ENCODE data around the gene INIP. TPM values are rescaled to one million over a fixed set of nuclear protein-coding genes. Genes with fewer than 3 reads are reported as not detected.

The INIP gene
- total RNA-seq, 1 experiment from 2014 or later = 16.0 TPM

GRCh38 chr9:112659906-112660305 is 58.0 kb downstream of the INIP start:
- ATAC-seq = no peak
- POLR2A ChIA-PET = no interaction called here

GRCh38 chr9:112655668-112656067 is 62.2 kb downstream of the INIP start:
- Mint-ChIP-seq H3K27me3 (ENCODE audit: low read depth) (no peaks in the 10 kb centered on the region), H3K4me1 (peaks cover 38% of the 10 kb centered on the region), H3K9me3 (peaks cover 3% of the 10 kb centered on the region; the same call in 1 of the 2 replicates), H3K4me3 (no peak overlapping the region), H3K27ac (peak overlapping the region; percentile 81), H3K36me3 (peaks cover 7% of the 10 kb centered on the region; the same call in 1 of the 2 replicates)
- ChIA-PET POLR2A (no interaction called here), CTCF (no interaction called here)
- TF ChIP-seq KAT7 (CRISPR knock-in tag; IDR thresholded peaks at IDR 0.05; ENCODE audit: borderline replicate concordance) (no peak), ELF4 (CRISPR knock-in tag; IDR thresholded peaks at IDR 0.05; ENCODE audit: low read depth) (no peak), STAT6 (CRISPR knock-in tag; conservative IDR thresholded peaks at IDR 0.05; ENCODE audit: low read depth) (no peak), RORB (CRISPR knock-in tag; IDR thresholded peaks at IDR 0.05) (no peak), CTCF (IDR thresholded peaks at IDR 0.05) (no peak), ATF1 (CRISPR knock-in tag; IDR thresholded peaks at IDR 0.05) (no peak), HMGA2 (CRISPR knock-in tag; IDR thresholded peaks at IDR 0.05) (no peak), MYBL2 (CRISPR knock-in tag; IDR thresholded peaks at IDR 0.05) (no peak), ZNF532 (CRISPR knock-in tag; IDR thresholded peaks at IDR 0.05; ENCODE audit: borderline replicate concordance) (no peak), SOX15 (CRISPR knock-in tag; IDR thresholded peaks at IDR 0.05) (no peak), CREM (CRISPR knock-in tag; IDR thresholded peaks at IDR 0.05) (no peak), MXD4 (CRISPR knock-in tag; IDR thresholded peaks at IDR 0.05; ENCODE audit: borderline replicate concordance) (no peak), MAX (CRISPR knock-in tag; IDR thresholded peaks at IDR 0.05) (no peak)
- DNase-seq (ENCODE audit: low spot score) (no peak), ATAC-seq (no peak)

More at GRCh38 chr9:112659906-112660305, 58.0 kb downstream of the INIP start:
- Mint-ChIP-seq H3K36me3 (peaks cover 7% of the 10 kb centered on the region; the same call in 1 of the 2 replicates), H3K4me3 (no peak overlapping the region), H3K9me3 (peaks cover 3% of the 10 kb centered on the region; the same call in 1 of the 2 replicates), H3K4me1 (peaks cover 10% of the 10 kb centered on the region), H3K27ac (no peak overlapping the region), H3K27me3 (ENCODE audit: low read depth) (no peaks in the 10 kb centered on the region)
- CTCF ChIA-PET = no interaction called here
- DNase-seq (ENCODE audit: low spot score) = no peak
- TF ChIP-seq FOXJ3 (CRISPR knock-in tag; IDR thresholded peaks at IDR 0.05; ENCODE audit: borderline replicate concordance) (no peak), HMGA2 (CRISPR knock-in tag; IDR thresholded peaks at IDR 0.05) (no peak), ZNF671 (CRISPR knock-in tag; IDR thresholded peaks at IDR 0.05) (no peak), FOXK1 (CRISPR knock-in tag; IDR thresholded peaks at IDR 0.05) (no peak), CBFB (CRISPR knock-in tag; IDR thresholded peaks at IDR 0.05; ENCODE audit: low read depth) (no peak), NR1H2 (CRISPR knock-in tag; IDR thresholded peaks at IDR 0.05) (no peak), ZNF219 (CRISPR knock-in tag; IDR thresholded peaks at IDR 0.05; ENCODE audit: borderline replicate concordance) (no peak), GABPB1 (CRISPR knock-in tag; IDR thresholded peaks at IDR 0.05) (no peak), ZMAT4 (CRISPR knock-in tag; IDR thresholded peaks at IDR 0.05) (no peak)
